HCT116 (cell line): ENCODE measurements around the gene LEMD3.

Source experiments
- REST ChIP-seq: IDR thresholded peaks from 2 replicates; pipeline ENCODE4 v1.6.1; 2012; ENCODE audit warnings: low read depth
- SP1 ChIP-seq: IDR thresholded peaks from 2 replicates; pipeline ENCODE4 v1.6.1; 2012; ENCODE audit warnings: low read depth
- YY1 ChIP-seq: IDR thresholded peaks from 2 replicates; pipeline ENCODE4 v1.6.1; 2011; ENCODE audit warnings: low read length, low read depth, moderate library complexity, mild to moderate bottlenecking; ENCODE audit not compliant: insufficient replicate concordance; ENCODE audit errors: extremely low read depth
- TF ChIP-seq, protein P1 (sequence below), 3 experiments: fragments of 200-600 bp in 1 of 3; sonication (generic) in 1 of 3; IDR thresholded peaks in 2 of 3; conservative IDR thresholded peaks in 1 of 3; 2 replicates each; pipeline ENCODE4 v1.5.1; 2012 to 2017; ENCODE audit warnings: low read depth in 2 of 3, low read length in 2 of 3, antibody characterized with exemption in 1 of 3, borderline replicate concordance in 1 of 3, control low read depth in 1 of 3, mild to moderate bottlenecking in 1 of 3, mixed read lengths in 1 of 3, mixed run types in 1 of 3, moderate library complexity in 1 of 3; ENCODE audit not compliant: insufficient read depth in 1 of 3
- TF ChIP-seq, protein P2 (sequence below): IDR thresholded peaks from 2 replicates; pipeline ENCODE4 v1.6.1; 2012

GRCh38 chr12:65293735-65294134 is 124.4 kb downstream of the LEMD3 start:
- TF ChIP-seq REST = no peak
- TF ChIP-seq, protein P1, sequence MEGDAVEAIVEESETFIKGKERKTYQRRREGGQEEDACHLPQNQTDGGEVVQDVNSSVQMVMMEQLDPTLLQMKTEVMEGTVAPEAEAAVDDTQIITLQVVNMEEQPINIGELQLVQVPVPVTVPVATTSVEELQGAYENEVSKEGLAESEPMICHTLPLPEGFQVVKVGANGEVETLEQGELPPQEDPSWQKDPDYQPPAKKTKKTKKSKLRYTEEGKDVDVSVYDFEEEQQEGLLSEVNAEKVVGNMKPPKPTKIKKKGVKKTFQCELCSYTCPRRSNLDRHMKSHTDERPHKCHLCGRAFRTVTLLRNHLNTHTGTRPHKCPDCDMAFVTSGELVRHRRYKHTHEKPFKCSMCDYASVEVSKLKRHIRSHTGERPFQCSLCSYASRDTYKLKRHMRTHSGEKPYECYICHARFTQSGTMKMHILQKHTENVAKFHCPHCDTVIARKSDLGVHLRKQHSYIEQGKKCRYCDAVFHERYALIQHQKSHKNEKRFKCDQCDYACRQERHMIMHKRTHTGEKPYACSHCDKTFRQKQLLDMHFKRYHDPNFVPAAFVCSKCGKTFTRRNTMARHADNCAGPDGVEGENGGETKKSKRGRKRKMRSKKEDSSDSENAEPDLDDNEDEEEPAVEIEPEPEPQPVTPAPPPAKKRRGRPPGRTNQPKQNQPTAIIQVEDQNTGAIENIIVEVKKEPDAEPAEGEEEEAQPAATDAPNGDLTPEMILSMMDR (IDR thresholded peaks at IDR 0.05 in 2 of 3, conservative IDR thresholded peaks at IDR 0.05 in 1 of 3; ENCODE audit: borderline replicate concordance in 1 of 3, insufficient read depth in 1 of 3, low read depth in 2 of 3, low read length in 2 of 3) = no peak
- no peak for TF ChIP-seq SP1
- TF ChIP-seq, protein P2, sequence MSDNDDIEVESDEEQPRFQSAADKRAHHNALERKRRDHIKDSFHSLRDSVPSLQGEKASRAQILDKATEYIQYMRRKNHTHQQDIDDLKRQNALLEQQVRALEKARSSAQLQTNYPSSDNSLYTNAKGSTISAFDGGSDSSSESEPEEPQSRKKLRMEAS = no peak
- TF ChIP-seq YY1 = no peak
